DND-41 (cell line): ENCODE measurements around the gene ENPP6.

ENCODE experiments used
- ATAC-seq: fragments of 200-7000 bp; cut with Tn5 transposase; 3 replicates; pipeline ENCODE4 v1.9.1; 2021; ENCODE audit warnings: low read depth; ENCODE audit not compliant: insufficient read depth
- DNase-seq: peaks from one replicate; pipeline ENCODE4 v3.0.0-alpha.2; 2020
- H2AFZ ChIP-seq: 2 replicates; pipeline ENCODE4 v1.6.0; 2012; ENCODE audit warnings: low read depth, low read length
- H3K27ac ChIP-seq: 2 replicates; pipeline ENCODE4 v1.5.1; 2012; ENCODE audit warnings: low read length, inconsistent platforms
- H3K27me3 ChIP-seq: fragments of 200-600 bp; sonication (generic); 2 replicates; pipeline ENCODE4 v1.6.0; 2012; ENCODE audit warnings: low read length, mild to moderate bottlenecking, inconsistent platforms; ENCODE audit not compliant: insufficient read depth, poor library complexity
- H3K36me3 ChIP-seq: 2 replicates; pipeline ENCODE4 v1.5.1; 2012; ENCODE audit warnings: low read length, inconsistent platforms; ENCODE audit not compliant: insufficient read depth
- H3K4me1 ChIP-seq: 2 replicates; pipeline ENCODE4 v1.5.1; 2012; ENCODE audit warnings: mild to moderate bottlenecking, low read length; ENCODE audit not compliant: insufficient read depth
- H3K4me2 ChIP-seq: 2 replicates; pipeline ENCODE4 v1.6.0; 2012; ENCODE audit warnings: mild to moderate bottlenecking, moderate library complexity, low read length, inconsistent platforms; ENCODE audit not compliant: insufficient read depth
- H3K4me3 ChIP-seq, 2 experiments: fragments of 200-600 bp in 1 of 2; shearing (Covaris generic) in 1 of 2; 2 replicates each; pipeline ENCODE4 v1.5.1; 2012 to 2016; ENCODE audit warnings: inconsistent platforms in 2 of 2, low read length in 2 of 2, mild to moderate bottlenecking in 2 of 2, low read depth in 1 of 2, moderate library complexity in 1 of 2
- H3K79me2 ChIP-seq: 2 replicates; pipeline ENCODE4 v1.6.0; 2012; ENCODE audit warnings: low read length, inconsistent platforms; ENCODE audit not compliant: insufficient read depth
- H3K9ac ChIP-seq: 2 replicates; pipeline ENCODE4 v1.6.0; 2012; ENCODE audit warnings: low read depth, mild to moderate bottlenecking, inconsistent platforms, low read length, moderate library complexity
- H3K9me3 ChIP-seq: 2 replicates; pipeline ENCODE4 v1.5.1; 2012; ENCODE audit warnings: low read length, moderate library complexity, mild to moderate bottlenecking, inconsistent platforms; ENCODE audit not compliant: insufficient read depth, severe bottlenecking
- H4K20me1 ChIP-seq: 2 replicates; pipeline ENCODE4 v1.6.0; 2012; ENCODE audit warnings: low read length; ENCODE audit not compliant: insufficient read depth
- EZH2 ChIP-seq: IDR thresholded peaks from 3 replicates; pipeline ENCODE4 v1.6.1; 2012; ENCODE audit warnings: borderline replicate concordance, low read depth, mild to moderate bottlenecking, moderate library complexity, low read length, inconsistent platforms; ENCODE audit not compliant: severe bottlenecking
- TF ChIP-seq, protein P1 (sequence below): IDR thresholded peaks from 2 replicates; pipeline ENCODE4 v1.5.1; 2012; ENCODE audit warnings: borderline replicate concordance, low read length, moderate library complexity, mild to moderate bottlenecking; ENCODE audit not compliant: poor library complexity, severe bottlenecking; ENCODE audit errors: extremely low read depth

Gene ENPP6

DNA sequence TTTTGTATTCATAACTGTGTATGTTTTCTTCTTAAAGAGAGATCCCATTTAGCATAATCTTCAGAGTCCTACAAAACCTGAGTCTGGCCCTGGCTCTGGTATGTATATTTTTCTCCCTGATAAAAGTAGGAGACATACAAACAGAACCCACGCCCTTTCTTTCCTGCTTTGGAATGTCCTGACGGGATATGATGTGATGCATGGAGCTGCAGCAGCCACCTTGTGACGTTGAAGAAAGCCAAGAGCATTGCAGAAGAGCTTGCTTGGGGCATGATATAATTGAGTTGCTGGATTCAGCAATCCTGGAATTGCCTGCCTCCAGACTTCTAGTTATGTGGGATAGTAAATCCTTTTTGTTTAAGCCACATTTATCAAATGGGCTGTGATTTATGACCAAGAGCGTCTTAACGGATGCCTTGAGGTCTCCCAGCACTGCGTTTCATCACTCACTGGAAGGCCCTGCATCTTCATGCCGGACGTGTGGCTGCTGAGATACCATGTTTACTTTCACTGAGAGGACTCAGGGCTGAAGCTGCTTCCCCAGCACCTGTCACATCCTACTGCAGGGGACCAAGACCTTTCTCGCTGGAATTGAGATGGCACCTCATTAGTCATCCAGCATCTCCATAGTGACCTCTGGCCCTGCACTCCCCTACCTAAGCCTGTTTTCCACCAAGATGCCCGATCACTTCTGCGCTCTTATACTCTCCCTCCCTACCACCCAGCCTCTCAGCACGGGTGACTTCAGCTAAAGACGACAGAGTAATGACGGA lies 107.0 kb downstream of the ENPP6 start:
- H3K79me2 ChIP-seq = no peaks in the 10 kb centered on the region
- H3K36me3 ChIP-seq = no peaks in the 10 kb centered on the region
- H3K4me1 ChIP-seq = no peaks in the 10 kb centered on the region
- H3K27me3 ChIP-seq = no peaks in the 10 kb centered on the region
- DNase-seq (no peak), ATAC-seq (no peak)
- H3K9ac ChIP-seq = no peak overlapping the region
- H4K20me1 ChIP-seq = no peaks in the 10 kb centered on the region
- no peak overlapping the region for H3K4me2 ChIP-seq
- no peaks in the 10 kb centered on the region for H3K9me3 ChIP-seq
- H2AFZ ChIP-seq = no peak overlapping the region
- no peak overlapping the region for H3K27ac ChIP-seq
- H3K4me3 ChIP-seq = no peak overlapping the region
- TF ChIP-seq, protein P1, sequence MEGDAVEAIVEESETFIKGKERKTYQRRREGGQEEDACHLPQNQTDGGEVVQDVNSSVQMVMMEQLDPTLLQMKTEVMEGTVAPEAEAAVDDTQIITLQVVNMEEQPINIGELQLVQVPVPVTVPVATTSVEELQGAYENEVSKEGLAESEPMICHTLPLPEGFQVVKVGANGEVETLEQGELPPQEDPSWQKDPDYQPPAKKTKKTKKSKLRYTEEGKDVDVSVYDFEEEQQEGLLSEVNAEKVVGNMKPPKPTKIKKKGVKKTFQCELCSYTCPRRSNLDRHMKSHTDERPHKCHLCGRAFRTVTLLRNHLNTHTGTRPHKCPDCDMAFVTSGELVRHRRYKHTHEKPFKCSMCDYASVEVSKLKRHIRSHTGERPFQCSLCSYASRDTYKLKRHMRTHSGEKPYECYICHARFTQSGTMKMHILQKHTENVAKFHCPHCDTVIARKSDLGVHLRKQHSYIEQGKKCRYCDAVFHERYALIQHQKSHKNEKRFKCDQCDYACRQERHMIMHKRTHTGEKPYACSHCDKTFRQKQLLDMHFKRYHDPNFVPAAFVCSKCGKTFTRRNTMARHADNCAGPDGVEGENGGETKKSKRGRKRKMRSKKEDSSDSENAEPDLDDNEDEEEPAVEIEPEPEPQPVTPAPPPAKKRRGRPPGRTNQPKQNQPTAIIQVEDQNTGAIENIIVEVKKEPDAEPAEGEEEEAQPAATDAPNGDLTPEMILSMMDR = no peak
- no peak for TF ChIP-seq EZH2

DNA sequence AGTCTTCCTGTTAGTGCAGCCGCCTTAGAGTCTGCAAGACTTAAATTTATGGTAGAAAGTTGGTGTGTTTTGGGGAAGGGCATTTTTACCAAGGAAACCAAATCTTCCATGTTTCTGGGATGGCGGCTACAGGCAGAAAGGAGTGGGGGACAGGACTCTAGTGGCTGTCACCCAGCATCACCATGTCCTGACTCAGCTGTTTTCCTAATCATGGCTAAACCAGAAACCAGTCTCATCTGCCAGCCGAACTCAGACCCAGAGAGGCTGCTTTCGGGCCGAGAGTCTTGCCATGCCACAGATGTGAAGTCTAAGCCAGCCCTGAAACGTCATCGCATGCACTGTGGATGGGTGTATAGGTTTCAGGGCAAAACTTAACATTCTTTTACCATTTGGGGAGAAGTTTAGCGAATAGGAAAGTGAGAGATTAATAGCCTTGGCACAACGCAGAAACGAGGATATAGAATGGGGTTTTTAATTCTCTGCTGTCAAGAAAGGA lies 109.6 kb downstream of the ENPP6 start:
- no peaks in the 10 kb centered on the region for H4K20me1 ChIP-seq
- TF ChIP-seq, protein P1 = no peak
- TF ChIP-seq EZH2 = no peak
- H3K79me2 ChIP-seq = no peaks in the 10 kb centered on the region
- no peaks in the 10 kb centered on the region for H3K4me1 ChIP-seq
- H3K4me2 ChIP-seq = no peak overlapping the region
- H3K27ac ChIP-seq = no peak overlapping the region
- H3K4me3 ChIP-seq = no peak overlapping the region
- H3K27me3 ChIP-seq = no peaks in the 10 kb centered on the region
- no peak for DNase-seq
- no peaks in the 10 kb centered on the region for H3K9me3 ChIP-seq
- no peak for ATAC-seq
- H3K9ac ChIP-seq = no peak overlapping the region
- no peaks in the 10 kb centered on the region for H3K36me3 ChIP-seq
- no peak overlapping the region for H2AFZ ChIP-seq

DNA sequence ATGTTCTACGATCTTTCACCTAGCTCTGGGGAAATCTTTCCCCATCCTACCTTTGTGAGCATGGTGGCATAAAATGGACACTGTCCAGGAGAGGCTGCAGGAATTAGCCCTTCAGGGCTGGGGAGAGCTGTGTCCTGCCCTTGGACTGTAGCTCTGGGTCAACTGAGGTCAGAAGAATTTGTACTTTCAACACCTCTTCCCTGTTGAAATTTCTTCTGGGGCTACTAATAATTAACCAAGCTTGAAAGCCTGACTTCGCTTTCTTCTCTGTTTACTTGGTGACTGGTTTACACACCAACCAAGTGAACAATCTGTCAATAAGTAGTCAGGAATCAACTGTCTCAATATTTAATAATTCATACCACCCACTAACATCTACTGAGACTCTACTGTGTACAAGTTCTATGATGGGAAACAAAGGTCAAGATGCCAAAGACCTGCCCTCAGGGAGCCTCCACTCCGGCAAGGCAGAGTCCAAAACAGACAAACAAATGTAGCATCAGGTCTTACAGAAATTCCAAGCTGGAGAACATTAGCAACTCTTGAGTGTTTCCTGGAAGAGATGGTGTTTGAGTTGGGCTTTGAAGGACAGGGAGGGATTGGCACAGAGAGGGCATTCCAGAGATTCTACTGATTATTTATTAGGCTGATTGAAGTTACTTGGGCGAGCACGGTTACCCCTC lies 113.1 kb downstream of the ENPP6 start:
- H3K4me1 ChIP-seq = no peaks in the 10 kb centered on the region
- H3K9ac ChIP-seq = no peak overlapping the region
- H3K9me3 ChIP-seq = no peaks in the 10 kb centered on the region
- H3K79me2 ChIP-seq = no peaks in the 10 kb centered on the region
- H3K4me2 ChIP-seq = no peak overlapping the region
- TF ChIP-seq, protein P1 = no peak
- no peak for TF ChIP-seq EZH2
- no peak overlapping the region for H3K4me3 ChIP-seq
- ATAC-seq (no peak), DNase-seq (no peak)
- no peak overlapping the region for H2AFZ ChIP-seq
- no peaks in the 10 kb centered on the region for H3K36me3 ChIP-seq
- no peaks in the 10 kb centered on the region; the same call in 1 of the 2 replicates for H4K20me1 ChIP-seq
- H3K27me3 ChIP-seq = no peaks in the 10 kb centered on the region
- H3K27ac ChIP-seq = no peak overlapping the region
